HL-60/S4 (cell line): ENCODE results near the gene PAK3.

Experiments
- in situ Hi-C: fragments of 300-500 bp; cut with MboI; formaldehyde crosslinking; loops from 2 replicates; pipeline ENCODE4 v1.14.3; 2022; ENCODE audit warnings: low sequenced_read_pairs

Gene PAK3

DNA sequence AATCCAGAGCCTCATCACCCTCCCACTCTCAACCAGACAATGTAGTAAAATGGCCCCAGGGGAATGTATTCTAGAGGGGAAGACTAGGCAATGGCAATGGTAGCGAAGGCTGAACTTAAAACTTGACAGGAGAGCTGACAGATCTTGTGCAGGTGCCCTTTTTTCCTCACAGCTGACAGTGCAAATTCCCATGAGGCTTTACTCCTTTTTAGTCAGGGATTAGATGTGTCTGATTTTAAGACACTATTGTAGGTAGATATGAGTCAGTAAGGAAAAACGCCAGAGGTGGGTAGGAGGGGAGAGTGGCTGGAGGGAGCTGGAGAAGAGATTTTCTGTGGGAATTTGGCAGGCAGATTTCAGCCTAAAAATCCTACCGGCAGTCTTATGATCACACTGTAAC, 163.6 kb downstream of the PAK3 start:
- in situ Hi-C loops = no loop called here

DNA sequence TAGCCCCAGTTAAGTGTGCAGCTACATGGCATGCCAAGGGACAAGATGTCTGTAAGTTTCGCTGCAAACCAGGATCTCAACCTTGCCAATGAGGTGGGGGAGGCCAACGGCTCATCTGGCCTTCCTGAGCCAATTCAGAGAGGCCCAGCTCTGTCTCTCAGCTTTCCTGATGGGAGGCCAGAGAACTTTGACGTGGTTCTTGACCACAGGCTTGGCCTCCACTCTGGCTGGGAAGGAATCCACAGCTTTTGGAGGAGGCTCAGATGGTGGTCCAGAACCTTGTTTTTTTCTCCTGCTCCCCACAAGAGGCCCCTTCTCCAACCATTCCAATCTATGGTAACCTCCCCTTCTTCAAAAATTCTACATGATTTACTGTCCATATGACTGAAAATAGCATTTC, 164.5 kb downstream of the PAK3 start:
- in situ Hi-C loops = no loop called here

- in situ Hi-C loops = no loop called here
Observed at GRCh38 chrX:111262086-111262485, 166.1 kb downstream of the PAK3 start.

DNA sequence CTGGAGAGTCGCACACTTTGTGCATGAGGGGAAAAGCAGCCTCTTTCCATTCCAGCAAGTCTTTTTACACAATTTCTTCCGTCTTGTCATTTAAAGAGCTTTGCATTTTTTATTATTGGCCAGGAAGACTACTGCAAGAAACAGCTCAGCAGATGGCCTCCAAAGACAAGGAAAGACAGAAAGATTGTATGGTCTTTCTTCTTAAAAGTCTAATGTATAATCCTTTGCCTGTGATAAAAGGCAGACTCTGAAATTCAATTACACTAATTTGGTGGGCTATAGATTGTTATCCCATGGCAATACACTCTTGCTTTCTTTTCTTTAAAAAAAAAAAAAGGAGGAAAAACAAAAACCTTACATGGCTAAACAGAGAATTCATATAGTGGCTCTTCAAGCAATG, 168.4 kb downstream of the PAK3 start:
- in situ Hi-C loops = no loop called here

DNA sequence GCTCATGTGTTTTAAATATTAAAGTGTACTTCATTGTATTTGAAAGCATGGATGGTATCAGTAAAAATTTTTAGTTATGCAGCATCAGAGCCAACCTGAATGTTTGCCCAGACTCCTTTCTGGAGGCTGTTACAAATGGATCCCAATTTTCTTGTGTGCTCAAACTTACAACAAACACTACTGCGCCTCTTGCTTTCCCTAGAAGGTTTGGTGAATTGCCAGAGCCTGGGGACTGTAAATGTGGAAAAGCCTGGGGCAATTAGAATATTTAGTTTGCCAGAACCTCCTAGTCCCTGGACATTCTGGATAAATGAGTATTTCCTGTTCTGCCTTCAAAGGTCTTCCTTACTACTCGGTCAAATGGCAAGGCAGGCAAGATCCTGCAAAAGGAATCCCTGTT, 169.5 kb downstream of the PAK3 start:
- in situ Hi-C loops = no loop called here

GRCh38 chrX:111268506-111268905, 172.5 kb downstream of the PAK3 start:
- in situ Hi-C loops = no loop called here

DNA sequence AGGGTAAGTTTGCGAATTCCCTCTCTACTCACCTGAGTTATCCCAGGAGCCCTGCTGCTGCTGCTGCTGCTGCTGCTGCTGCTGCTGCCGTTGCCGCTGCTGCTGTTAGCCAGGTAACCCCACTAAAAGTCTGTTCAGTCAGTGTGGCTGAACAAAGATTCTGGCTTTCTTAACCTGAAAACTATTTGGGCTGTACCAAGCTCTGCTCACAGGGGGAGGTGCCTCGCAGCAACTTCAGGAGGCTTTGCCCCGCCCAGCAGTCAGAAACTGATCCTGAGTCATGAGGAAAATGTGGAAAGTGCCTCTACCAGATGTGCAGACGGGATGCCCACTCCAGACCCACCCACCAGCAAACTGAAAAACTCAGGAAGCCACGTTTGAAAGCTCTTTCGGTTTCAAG, 174.3 kb downstream of the PAK3 start, which contains the start of gene CAPN6:
TSS of gene CAPN6 (minus strand) at position 145 of the 400 bp plus-strand sequence. CDS start 6,547 bp downstream, outside the sequence.
- in situ Hi-C loops = no loop called here
